Astrocyte of the cerebellum (primary cell): ENCODE results near the gene BANF2.

ENCODE experiments used
- DNase-seq: peaks from one replicate; pipeline ENCODE4 v3.0.0-alpha.2; 2011; ENCODE audit warnings: low read depth
- H3K4me3 ChIP-seq: 2 replicates; pipeline ENCODE4 v1.5.1; 2011; ENCODE audit warnings: mild to moderate bottlenecking, low read depth, low read length, moderate library complexity
- in situ Hi-C: cut with HindIII; loops from 2 replicates; pipeline ENCODE4 v1.10.0; 2017; ENCODE audit warnings: low sequenced_read_pairs
- TF ChIP-seq, protein P1 (sequence below): IDR thresholded peaks from 2 replicates; pipeline ENCODE4 v1.5.1; 2012; ENCODE audit warnings: low read length, low read depth, moderate library complexity, mild to moderate bottlenecking; ENCODE audit errors: missing control alignments

BANF2 gene

DNA sequence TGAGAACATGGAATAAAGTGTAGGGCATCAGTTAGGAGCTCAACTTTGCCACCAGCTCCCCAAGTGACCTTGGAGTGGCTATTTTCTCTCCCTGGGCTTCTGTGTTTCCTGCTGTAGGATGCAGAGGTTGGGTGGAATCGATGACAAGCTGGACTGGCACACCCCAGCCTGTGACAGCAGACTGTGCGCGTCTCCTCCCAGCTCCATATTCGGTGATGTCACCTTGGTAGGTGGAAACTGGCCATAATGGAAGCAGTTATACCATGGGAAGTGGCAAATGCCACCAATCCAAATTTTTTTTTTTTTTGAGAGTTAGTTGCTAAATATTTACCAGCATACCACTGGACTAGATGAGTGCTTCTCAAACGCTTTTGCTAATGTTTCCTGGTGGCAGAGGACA lies 85.2 kb downstream of the BANF2 start:
- TF ChIP-seq, protein P1, sequence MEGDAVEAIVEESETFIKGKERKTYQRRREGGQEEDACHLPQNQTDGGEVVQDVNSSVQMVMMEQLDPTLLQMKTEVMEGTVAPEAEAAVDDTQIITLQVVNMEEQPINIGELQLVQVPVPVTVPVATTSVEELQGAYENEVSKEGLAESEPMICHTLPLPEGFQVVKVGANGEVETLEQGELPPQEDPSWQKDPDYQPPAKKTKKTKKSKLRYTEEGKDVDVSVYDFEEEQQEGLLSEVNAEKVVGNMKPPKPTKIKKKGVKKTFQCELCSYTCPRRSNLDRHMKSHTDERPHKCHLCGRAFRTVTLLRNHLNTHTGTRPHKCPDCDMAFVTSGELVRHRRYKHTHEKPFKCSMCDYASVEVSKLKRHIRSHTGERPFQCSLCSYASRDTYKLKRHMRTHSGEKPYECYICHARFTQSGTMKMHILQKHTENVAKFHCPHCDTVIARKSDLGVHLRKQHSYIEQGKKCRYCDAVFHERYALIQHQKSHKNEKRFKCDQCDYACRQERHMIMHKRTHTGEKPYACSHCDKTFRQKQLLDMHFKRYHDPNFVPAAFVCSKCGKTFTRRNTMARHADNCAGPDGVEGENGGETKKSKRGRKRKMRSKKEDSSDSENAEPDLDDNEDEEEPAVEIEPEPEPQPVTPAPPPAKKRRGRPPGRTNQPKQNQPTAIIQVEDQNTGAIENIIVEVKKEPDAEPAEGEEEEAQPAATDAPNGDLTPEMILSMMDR = no peak
- no peak for DNase-seq
- H3K4me3 ChIP-seq = no peak overlapping the region
- in situ Hi-C loops = no loop called here
